Activated T-helper 2 cell treated with anti-CD3 and anti-CD28 coated beads, Interferon-gamma antibody, Interleukin-2, Interleukin-4, amounts not matched to agents 10 μg/mL and 5 μg/mL and 100 μg/mL, durations not matched to agents 14 hours and 24 hours and 36 hours (primary cell): ENCODE data around the gene ATP6V1G3. TPM values are rescaled to one million over a fixed set of nuclear protein-coding genes. Genes with fewer than 3 reads are reported as not detected.
"Not testable (repeated sequence)": the region's sequence is repeated elsewhere in the genome, so short reads cannot be mapped to it uniquely, and the experiment has no call there.

ENCODE experiments used
- DNase-seq: peaks from one replicate; pipeline ENCODE4 v3.0.0; 2021; ENCODE audit warnings: low spot score
- H3K27ac Mint-ChIP-seq: one replicate; pipeline ENCODE4 v1.8.0; 2021; ENCODE audit warnings: mixed read lengths
- H3K27me3 Mint-ChIP-seq: one replicate; pipeline ENCODE4 v1.8.0; 2021; ENCODE audit warnings: low read depth, mixed read lengths
- H3K36me3 Mint-ChIP-seq: one replicate; pipeline ENCODE4 v1.8.0; 2021; ENCODE audit warnings: low read depth, mixed read lengths
- H3K4me1 Mint-ChIP-seq: one replicate; pipeline ENCODE4 v1.8.0; 2021; ENCODE audit warnings: low read depth, mixed read lengths
- H3K4me3 Mint-ChIP-seq: one replicate; pipeline ENCODE4 v1.8.0; 2021; ENCODE audit warnings: low read depth, mild to moderate bottlenecking, moderate library complexity, mixed read lengths
- H3K9me3 Mint-ChIP-seq: one replicate; pipeline ENCODE4 v1.8.0; 2021; ENCODE audit warnings: mixed read lengths
- intact Hi-C: fragments of 100-400 bp; cut with micrococcal nuclease; formaldehyde crosslinking; loops from one replicate; pipeline ENCODE4 v1.15.1; 2023
- total RNA-seq: library from RNA; stranded (reverse); gene quantifications from 2 replicates; pipeline ENCODE4 v1.2.3, GENCODE V29; 2022

ATP6V1G3 gene
- total RNA-seq, 1 donor from 2014 or later = not detected

- H3K27me3 Mint-ChIP-seq = peaks cover 3% of the 10 kb centered on the region
- no peaks in the 10 kb centered on the region for H3K36me3 Mint-ChIP-seq
- no peak overlapping the region for H3K4me3 Mint-ChIP-seq
- no peak for DNase-seq
- intact Hi-C loops = no loop called here
- H3K27ac Mint-ChIP-seq = no peak overlapping the region
- H3K9me3 Mint-ChIP-seq = no peaks in the 10 kb centered on the region
- H3K4me1 Mint-ChIP-seq = no peaks in the 10 kb centered on the region
Measured at GRCh38 chr1:198490224-198490623, 50.3 kb downstream of the ATP6V1G3 start.

- no peaks in the 10 kb centered on the region for H3K36me3 Mint-ChIP-seq
- peaks cover 5% of the 10 kb centered on the region for H3K27me3 Mint-ChIP-seq
- no peaks in the 10 kb centered on the region for H3K4me1 Mint-ChIP-seq
- DNase-seq = no peak
- no peak overlapping the region for H3K27ac Mint-ChIP-seq
- H3K9me3 Mint-ChIP-seq = no peaks in the 10 kb centered on the region
- intact Hi-C loops = no loop called here
- no peak overlapping the region for H3K4me3 Mint-ChIP-seq
Measured at GRCh38 chr1:198486903-198487302, 53.6 kb downstream of the ATP6V1G3 start.

- H3K27ac Mint-ChIP-seq = no peak overlapping the region
- H3K4me1 Mint-ChIP-seq = peaks cover 1% of the 10 kb centered on the region
- H3K36me3 Mint-ChIP-seq = no peaks in the 10 kb centered on the region
- intact Hi-C loops = no loop called here
- H3K9me3 Mint-ChIP-seq = peaks cover 6% of the 10 kb centered on the region
- peaks cover 3% of the 10 kb centered on the region for H3K27me3 Mint-ChIP-seq
- H3K4me3 Mint-ChIP-seq = no peak overlapping the region
- DNase-seq = no peak
Measured at GRCh38 chr1:198483645-198484044, 56.8 kb downstream of the ATP6V1G3 start.

GRCh38 chr1:198483006-198483405 is 57.5 kb downstream of the ATP6V1G3 start:
- H3K9me3 Mint-ChIP-seq = peaks cover 8% of the 10 kb centered on the region
- H3K27ac Mint-ChIP-seq = no peak overlapping the region
- H3K27me3 Mint-ChIP-seq = peaks cover 3% of the 10 kb centered on the region
- no peaks in the 10 kb centered on the region for H3K36me3 Mint-ChIP-seq
- no peak for DNase-seq
- intact Hi-C loops = no loop called here
- H3K4me1 Mint-ChIP-seq = peaks cover 1% of the 10 kb centered on the region
- no peak overlapping the region for H3K4me3 Mint-ChIP-seq

- Mint-ChIP-seq H3K4me1 (peaks cover 1% of the 10 kb centered on the region), H3K27me3 (peaks cover 5% of the 10 kb centered on the region), H3K36me3 (peaks cover 2% of the 10 kb centered on the region), H3K9me3 (peaks cover 12% of the 10 kb centered on the region), H3K27ac (no peak overlapping the region), H3K4me3 (no peak overlapping the region)
- DNase-seq = no peak
- intact Hi-C loops = no loop called here
Measured at GRCh38 chr1:198481661-198482060, 58.8 kb downstream of the ATP6V1G3 start.

GRCh38 chr1:198480876-198481275 is 59.6 kb downstream of the ATP6V1G3 start:
- H3K27ac Mint-ChIP-seq = no peak overlapping the region
- peaks cover 20% of the 10 kb centered on the region for H3K9me3 Mint-ChIP-seq
- peaks cover 7% of the 10 kb centered on the region for H3K36me3 Mint-ChIP-seq
- no peak for DNase-seq
- H3K4me1 Mint-ChIP-seq = peaks cover 1% of the 10 kb centered on the region
- H3K27me3 Mint-ChIP-seq = peaks cover 8% of the 10 kb centered on the region
- no peak overlapping the region for H3K4me3 Mint-ChIP-seq
- intact Hi-C loops = no loop called here

GRCh38 chr1:198477354-198477753 is 63.1 kb downstream of the ATP6V1G3 start:
- H3K27ac Mint-ChIP-seq, H3K4me3 Mint-ChIP-seq, H3K4me1 Mint-ChIP-seq, H3K36me3 Mint-ChIP-seq, intact Hi-C loops, H3K27me3 Mint-ChIP-seq, DNase-seq: not testable (repeated sequence)
- peaks cover 41% of the 10 kb centered on the region for H3K9me3 Mint-ChIP-seq

Other genes starting within 250 kb of the ATP6V1G3 start
- gene PTPRC, start 98.4 kb upstream of the ATP6V1G3 start, total RNA-seq = 321 and 333 TPM in 2 replicates